HCT116 (cell line): ENCODE results near the gene CPNE9.

Experiments
- CTCF ChIP-seq, 3 experiments: fragments of 200-600 bp in 1 of 3; sonication (generic) in 1 of 3; IDR thresholded peaks in 2 of 3; conservative IDR thresholded peaks in 1 of 3; 2 replicates each; pipeline ENCODE4 v1.5.1; 2012 to 2017; ENCODE audit warnings: low read depth in 2 of 3, low read length in 2 of 3, antibody characterized with exemption in 1 of 3, borderline replicate concordance in 1 of 3, control low read depth in 1 of 3, mild to moderate bottlenecking in 1 of 3, mixed read lengths in 1 of 3, mixed run types in 1 of 3, moderate library complexity in 1 of 3; ENCODE audit not compliant: insufficient read depth in 1 of 3
- POLR2AphosphoS5 ChIP-seq: IDR thresholded peaks from 2 replicates; pipeline ENCODE4 v1.6.1; 2011; ENCODE audit warnings: mild to moderate bottlenecking, low read depth, low read length, moderate library complexity

GRCh38 chr3:9747267-9747666 is 43.6 kb downstream of the CPNE9 start:
- TF ChIP-seq POLR2AphosphoS5, result no peak
- no peak for TF ChIP-seq CTCF (IDR thresholded peaks at IDR 0.05 in 2 of 3, conservative IDR thresholded peaks at IDR 0.05 in 1 of 3; ENCODE audit: borderline replicate concordance in 1 of 3, insufficient read depth in 1 of 3, low read depth in 2 of 3, low read length in 2 of 3)
